NB4 (cell line): ENCODE data around the gene FERD3L.

Experiments
- DNase-seq: peaks from one replicate; pipeline ENCODE4 v3.0.0; 2010; ENCODE audit warnings: low read depth
- H3K4me3 ChIP-seq: one replicate; pipeline ENCODE4 v1.5.1; 2011; ENCODE audit warnings: mild to moderate bottlenecking, low read depth, low read length, moderate library complexity
- CTCF ChIP-seq: IDR thresholded peaks from one replicate; pipeline ENCODE4 v1.5.1; 2012; ENCODE audit warnings: low read depth, low read length
- MAX ChIP-seq: IDR thresholded peaks from 2 replicates; pipeline ENCODE4 v1.6.1; 2011; ENCODE audit warnings: low read depth, low read length
- MYC ChIP-seq: IDR thresholded peaks from 2 replicates; pipeline ENCODE4 v1.6.1; 2011; ENCODE audit warnings: low read depth, low read length
- POLR2A ChIP-seq: IDR thresholded peaks from 2 replicates; pipeline ENCODE4 v1.6.1; 2011; ENCODE audit warnings: mild to moderate bottlenecking; ENCODE audit not compliant: insufficient read length; ENCODE audit errors: extremely low read depth

Gene FERD3L

GRCh38 chr7:19113002-19113350 lies 32.2 kb downstream of the FERD3L start:
- no peak for TF ChIP-seq CTCF
- TF ChIP-seq MYC = no peak
- TF ChIP-seq POLR2A = no peak
- no peak for TF ChIP-seq MAX
- no peak overlapping the region for H3K4me3 ChIP-seq
- DNase-seq = no peak

GRCh38 chr7:19112274-19113001 lies 32.8 kb downstream of the FERD3L start:
- TF ChIP-seq CTCF = no peak
- H3K4me3 ChIP-seq = no peak overlapping the region
- DNase-seq = no peak

GRCh38 chr7:19111474-19112273 lies 33.5 kb downstream of the FERD3L start:
- TF ChIP-seq MYC (no peak), MAX (no peak), POLR2A (no peak), CTCF (no peak)
- no peak for DNase-seq
- H3K4me3 ChIP-seq = no peak overlapping the region

- TF ChIP-seq POLR2A = no peak
- TF ChIP-seq MYC = no peak
- no peak for TF ChIP-seq MAX
- TF ChIP-seq CTCF = no peak
- H3K4me3 ChIP-seq = no peak overlapping the region
- DNase-seq = no peak
Observed at GRCh38 chr7:19110776-19111175, 34.4 kb downstream of the FERD3L start.

GRCh38 chr7:19110026-19110730 lies 35.0 kb downstream of the FERD3L start:
- TF ChIP-seq MYC (no peak), CTCF (no peak)
- H3K4me3 ChIP-seq = no peak overlapping the region
- DNase-seq = no peak
